Measurements from ENCODE around the gene RNF157.
"Not testable (repeated sequence)": the region's sequence is repeated elsewhere in the genome, so short reads cannot be mapped to it uniquely, and the experiment has no call there.

RNF157 gene

DNA sequence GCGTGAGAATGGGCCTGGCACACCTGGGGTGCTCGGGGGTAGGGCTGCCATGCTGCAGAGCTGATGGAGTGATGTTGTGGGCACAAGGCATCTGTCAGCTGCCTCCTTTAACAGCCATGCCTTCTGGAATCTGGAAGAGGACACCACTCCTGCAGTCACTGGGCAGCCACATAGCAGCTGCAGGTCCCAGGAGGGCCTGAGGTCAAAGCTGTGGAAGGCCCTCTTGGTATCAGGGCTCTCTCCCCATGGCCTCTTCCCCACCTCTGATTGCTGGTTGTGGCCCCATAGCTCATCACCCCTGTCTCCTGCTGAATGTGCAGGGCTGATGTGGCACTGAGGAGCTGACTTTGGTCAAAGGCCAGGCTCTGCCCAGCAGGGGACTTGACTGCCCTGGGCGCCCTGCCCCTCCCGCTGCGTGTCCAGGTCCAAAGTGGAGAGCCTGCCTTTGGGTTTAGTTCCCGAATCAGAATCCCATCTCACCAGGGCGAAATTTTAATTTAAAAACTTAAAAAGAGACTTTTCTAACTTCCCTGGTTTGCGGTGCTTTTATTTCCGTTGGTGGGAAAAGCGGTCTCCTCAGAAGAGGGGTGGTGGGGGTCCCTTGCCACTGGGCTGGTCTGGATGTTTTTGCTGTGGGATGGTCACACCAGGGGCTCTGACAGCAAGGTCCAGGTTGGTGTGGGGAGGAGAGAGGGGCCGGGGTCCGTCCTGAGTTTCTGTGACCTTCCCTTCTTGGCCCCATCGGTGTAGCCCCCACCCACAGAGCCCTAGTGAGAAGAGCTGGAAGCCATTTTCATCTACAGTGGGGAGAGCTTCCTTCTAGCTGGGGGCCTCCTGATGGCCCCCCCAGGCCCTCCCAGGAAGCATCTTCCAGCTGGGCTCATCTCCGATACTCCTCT lies 30.7 kb upstream of the RNF157 start:
- DNase-seq (peak; percentile 51), ATAC-seq (no peak)

DNA sequence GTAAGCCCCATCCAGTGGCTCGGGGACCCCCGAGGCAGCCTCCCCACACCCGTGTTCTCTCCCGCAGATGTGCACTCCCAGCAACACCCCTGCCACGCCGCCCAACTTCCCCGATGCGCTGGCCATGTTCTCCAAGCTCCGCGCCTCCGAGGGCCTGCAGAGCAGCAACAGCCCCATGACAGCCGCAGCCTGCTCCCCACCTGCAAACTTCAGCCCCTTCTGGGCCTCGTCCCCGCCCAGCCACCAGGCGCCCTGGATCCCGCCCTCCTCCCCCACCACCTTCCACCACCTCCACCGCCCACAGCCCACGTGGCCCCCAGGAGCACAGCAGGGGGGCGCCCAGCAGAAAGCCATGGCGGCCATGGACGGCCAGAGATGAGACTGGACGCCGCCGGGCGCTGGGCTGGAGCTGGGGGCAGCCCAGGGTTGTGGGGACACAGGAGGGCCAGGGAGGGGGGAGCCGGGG lies 29.9 kb upstream of the RNF157 start:
- peak; percentile 78 for DNase-seq
- no peak for ATAC-seq

DNA sequence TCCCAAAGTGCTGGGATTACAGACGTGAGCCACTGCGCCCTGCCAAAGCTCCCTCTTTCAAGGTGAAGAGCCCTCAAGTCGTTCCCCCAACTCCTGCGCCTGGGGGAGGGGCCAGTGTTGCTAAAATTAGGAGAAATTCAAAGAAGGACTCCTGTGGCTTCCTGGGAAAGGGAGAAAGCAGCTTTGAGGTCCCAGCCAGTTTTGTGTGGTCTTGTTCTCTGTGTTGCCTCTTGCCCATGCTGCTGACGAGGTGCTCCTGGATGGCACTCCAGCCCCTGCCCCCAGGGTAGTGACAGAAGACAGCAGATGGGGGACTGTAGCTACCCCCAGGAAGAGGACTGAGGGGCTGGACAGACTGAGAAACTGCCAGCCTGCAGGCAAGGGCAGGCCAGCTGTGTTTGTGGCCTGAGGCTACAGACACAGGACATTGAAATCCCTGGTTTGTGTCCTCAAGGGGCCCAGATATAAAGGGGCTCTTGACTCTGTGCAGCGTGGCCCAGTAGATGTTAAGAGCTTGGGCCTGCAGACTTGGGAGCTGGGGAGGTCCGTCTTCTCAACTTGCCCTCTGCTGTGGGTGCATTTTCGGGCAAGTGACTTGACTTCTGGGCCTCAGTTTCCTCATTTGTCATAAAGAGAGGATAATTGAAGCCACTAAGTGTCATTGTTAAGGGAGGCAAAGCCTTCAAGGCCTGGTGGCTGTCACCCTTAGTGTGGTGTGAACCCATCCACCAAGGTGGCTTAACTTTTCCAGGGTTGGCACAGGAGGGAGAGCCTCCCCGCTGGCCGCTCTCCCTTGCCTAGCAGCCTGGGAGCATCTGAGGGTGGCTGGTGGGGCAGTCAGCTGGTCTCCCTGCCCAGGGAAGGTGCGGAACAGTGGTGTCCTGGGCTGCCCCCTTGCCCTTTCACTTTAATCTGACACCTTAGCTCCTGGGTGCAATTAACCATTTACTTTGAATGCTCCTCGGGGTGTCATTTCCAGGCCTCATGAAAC lies 29.0 kb upstream of the RNF157 start:
- peak; percentile 43 for DNase-seq
- ATAC-seq: no peak

DNA sequence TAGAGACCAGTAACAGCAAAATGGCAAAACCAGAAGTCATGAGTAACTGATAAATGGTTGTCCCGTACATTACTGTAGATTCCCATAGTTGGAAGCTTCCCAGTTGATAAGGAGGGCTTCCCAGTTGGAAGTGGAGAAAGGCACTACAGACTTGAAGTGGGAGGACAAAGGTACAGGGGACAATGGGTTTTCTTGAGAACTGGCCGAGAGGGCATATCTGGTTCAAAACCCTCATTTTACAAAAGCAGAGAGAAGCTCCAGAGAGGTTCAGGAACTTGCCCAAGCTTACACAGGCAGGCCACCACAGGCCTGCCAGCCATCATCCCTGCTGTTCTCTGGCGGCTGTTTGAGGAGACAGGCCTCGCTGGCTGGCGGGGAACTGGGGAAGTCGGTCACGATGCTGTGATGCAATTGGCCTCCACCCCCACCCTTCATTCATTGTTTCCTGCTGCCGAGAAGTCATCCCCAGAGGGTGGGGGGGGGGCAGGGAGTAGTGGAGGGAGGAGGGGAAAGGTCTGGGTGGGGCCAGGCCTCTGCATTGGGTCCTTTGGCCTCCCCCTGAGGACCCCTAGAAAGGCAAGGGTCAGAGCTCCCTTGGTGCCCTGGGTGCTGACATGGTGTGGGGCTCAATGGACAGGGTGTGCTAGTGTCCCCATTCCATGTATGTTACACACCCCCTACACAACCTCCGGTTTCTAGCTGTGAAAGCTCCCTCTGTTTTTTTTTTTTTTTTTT lies 27.9 kb upstream of the RNF157 start:
- peak; percentile 2 for ATAC-seq
- DNase-seq: peak; percentile 86

DNA sequence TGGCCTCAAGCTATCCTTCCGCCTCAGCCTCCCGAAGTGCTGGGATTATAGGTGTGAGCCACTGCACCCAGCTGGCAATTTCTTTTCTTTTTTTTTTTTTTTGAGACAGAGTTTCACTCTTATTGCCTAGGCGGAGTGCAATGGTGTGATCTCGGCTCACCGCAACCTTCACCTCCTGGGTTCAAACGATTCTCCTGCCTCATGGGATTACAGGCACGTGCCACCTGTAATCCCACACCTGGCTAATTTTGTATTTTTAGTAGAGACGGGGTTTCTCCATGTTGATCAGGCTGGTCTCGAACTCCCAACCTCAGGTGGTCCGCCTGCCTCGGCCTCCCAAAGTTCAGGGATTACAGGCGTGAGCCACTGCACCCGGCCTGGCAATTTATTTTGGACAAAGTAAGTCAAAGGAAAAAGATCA lies 27.3 kb upstream of the RNF157 start:
- DNase-seq: peak; percentile 38
- not testable (repeated sequence) for ATAC-seq

DNA sequence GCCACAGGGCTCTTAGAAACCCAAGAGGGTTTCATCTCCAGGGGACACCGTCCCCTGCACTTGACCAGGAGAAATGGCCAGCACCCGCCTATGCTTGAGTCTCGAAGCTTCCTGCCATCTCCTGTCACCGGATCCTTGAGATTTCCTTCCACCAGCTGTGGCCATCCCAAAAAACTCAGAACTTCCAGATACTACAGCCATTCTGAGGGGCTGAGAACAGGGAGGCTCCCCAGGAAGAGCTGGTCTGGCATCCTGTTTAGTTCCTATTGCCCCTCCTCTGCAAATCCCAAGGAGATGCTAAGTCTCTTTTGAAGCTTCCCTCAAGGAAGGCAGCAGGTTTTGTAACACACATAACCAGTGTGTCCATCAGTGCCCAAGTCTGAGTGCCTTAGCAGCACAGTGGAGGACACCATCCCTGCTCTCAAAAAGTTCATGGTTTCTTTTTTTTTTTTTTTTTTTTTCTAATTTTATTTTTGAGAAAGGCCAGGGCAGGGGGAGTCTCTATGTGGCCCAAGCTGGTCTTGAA lies 26.8 kb upstream of the RNF157 start:
- DNase-seq: peak; percentile 17
- ATAC-seq: no peak

DNA sequence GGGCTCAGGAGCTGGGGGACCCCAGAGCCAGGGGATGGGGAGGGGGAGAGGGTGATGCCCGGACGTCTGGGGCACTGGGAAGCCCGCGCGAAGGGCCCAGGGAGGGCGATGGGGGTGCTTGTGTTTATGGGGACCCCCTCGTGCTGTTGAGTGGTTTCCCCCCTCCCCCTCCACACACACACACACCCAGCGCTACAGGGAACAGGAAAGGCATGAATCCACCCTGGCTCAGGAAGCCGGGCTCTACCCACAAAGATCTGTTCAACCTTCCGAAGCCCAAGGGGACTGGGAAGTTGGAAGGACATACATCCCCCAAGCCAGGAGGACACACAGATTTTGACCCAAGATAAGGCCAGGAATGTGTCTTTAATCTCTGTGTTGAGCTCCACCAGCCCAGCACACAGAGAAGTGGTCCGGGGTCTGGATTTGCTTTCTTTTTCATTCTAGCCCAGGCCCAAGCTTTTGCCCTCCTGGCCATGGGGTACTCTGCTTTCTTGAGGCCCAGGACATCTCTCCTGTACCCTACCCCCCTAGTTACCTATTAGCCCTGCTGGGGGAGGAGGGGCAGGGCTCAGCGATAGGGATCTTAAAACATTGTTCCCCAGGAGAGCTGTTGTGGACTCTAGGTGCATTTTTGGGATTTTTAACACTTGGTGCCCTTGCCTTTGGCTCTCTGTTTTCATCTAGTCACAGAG lies 26.1 kb upstream of the RNF157 start:
- DNase-seq: peak; percentile 38

DNA sequence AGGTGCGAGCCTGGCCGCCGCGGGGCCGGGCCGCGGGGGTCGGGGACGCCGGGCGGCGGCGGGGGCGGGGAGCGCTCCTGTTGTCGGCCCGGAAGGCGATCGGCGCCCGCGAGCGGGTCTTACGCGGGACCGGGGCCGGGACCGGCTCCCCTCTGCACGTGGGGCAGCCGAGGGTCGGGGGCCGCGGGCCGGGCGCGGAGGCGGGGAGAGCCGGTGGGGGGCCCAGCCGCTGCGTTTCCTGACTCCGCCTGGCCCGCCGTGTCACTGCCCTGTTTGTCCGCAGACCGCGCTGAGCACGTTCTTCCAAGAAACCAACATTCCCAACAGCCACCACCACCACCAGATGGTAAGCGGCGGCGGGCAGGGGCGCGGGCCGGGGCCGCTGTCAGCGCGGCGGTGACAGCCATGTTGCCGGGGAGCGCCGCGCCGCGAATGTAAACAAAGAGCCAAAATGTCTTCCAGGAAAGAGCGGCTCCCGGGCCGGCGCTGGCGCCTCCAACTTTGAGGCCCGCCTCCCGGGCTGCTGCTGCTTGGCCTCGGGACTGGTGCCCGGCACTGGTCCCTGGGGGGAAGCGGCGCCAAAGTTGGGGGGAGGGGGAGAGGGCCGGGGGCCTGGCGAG lies 25.4 kb upstream of the RNF157 start:
- peak; percentile 67 for DNase-seq
- ATAC-seq: no peak

More for the DNA sequence above, 26.1 kb upstream of the RNF157 start:
- no peak for ATAC-seq

DNA sequence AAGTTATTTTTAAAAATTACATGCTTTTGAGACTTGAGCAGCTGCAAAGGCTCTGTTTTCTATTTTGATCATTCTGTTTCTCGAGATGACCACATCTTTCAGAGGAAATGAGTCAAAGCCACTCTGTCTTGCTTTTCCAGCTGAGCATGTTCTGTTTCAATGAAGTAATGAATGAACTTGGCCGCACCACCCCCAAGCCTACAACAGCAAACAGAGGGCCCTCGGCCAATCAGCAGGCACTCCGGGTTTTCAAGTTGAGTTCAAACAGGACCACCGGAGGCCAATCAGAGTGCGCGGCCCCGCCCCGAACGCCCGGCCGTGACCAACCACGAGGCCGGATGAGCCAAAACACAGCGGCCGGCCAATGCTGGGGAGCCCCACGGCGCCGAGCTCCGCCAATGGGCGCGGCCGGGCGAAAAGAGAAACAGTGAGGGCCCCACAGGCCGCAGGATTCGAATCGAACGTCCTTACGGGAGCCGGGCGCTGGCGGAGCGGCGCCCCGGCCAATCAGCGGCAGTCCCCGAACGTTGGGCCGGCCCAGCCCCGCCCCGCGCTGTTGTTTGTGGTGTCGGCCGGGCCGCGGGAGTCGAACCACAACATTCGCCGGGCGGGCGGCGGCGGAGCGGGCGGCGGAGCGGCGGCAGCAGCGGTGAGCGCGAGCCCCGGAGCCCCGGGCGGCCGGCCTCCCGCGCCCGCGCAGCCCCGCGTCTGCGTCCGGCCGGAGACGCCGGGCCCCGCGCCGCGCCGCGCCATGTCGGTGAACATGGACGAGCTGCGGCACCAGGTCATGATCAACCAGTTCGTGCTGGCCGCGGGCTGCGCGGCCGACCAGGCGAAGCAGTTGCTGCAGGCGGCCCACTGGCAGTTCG lies 24.7 kb upstream of the RNF157 start, which contains the start of gene UBALD2:
Gene UBALD2, plus strand, starts transcription at position 594 of the 869 bp plus-strand sequence. Its CDS starts 158 bp downstream, at position 752.
- ATAC-seq: peak; percentile 87
- peak; percentile 99 for DNase-seq

DNA sequence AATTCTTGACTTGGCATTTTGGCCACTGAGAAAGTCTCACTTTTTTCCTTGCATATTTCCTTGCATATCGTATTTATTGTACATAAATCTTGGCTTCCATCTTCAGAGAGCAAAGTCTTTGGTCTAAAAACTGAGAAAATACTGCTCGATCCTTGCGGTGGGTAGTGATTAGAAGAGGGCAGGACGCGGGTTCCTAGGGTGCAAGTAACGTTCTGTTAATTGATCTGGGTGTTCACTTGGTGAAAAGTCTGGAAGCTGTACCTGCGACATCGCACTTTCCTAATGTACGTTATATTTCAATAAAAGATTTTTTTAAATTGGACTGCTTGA lies 24.1 kb upstream of the RNF157 start:
- ATAC-seq: no peak
- no peak for DNase-seq

DNA sequence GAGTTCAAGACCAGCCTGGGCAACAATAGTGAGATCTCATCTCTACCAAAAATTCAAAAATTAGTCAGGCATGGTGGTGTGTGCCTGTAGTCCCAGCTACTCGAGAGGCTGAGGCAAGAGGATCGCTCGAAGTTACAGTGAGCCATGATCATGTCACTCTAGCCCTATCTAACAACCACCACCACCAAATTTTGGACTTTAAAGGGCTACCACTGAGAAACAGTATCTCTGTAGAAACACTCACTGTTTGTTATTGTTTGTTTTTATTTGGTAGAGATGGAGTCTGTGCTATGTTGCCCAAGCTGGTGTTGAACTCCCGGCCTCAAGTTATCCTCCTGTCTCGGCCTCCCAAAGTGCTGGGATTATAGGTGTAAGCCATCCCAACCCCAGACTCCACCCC lies 23.6 kb upstream of the RNF157 start:
- ATAC-seq: no peak
- DNase-seq: no peak

DNA sequence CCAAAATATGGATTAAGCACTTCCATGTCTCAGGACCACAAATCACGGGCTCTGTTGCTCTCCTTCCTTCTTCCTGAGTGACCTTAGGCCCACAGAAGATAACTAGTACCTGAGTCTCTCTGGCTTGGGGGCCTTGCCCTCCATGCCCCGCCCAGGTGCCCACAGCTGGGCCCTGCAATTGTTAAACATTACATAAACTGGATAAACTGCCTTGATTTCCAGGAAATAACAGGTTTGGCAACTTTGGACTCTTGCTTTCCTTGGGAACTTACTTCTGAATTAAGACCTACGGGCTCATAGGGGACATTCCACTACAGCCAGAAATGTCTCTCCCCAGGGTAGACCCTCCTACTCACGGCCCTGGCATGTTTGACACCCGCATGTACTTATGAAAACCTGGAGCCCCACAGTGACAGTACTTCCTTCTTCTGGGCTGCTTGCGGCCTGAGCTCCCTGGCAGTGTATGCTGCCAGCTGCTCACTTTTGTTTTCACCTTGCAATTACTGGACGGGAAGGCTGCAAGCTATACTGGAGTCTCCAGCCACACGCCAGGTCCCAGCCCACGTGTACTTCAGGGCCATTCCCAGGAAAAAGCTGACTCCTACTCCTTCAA lies 22.5 kb upstream of the RNF157 start:
- ATAC-seq (no peak), DNase-seq (peak; percentile 54)

DNA sequence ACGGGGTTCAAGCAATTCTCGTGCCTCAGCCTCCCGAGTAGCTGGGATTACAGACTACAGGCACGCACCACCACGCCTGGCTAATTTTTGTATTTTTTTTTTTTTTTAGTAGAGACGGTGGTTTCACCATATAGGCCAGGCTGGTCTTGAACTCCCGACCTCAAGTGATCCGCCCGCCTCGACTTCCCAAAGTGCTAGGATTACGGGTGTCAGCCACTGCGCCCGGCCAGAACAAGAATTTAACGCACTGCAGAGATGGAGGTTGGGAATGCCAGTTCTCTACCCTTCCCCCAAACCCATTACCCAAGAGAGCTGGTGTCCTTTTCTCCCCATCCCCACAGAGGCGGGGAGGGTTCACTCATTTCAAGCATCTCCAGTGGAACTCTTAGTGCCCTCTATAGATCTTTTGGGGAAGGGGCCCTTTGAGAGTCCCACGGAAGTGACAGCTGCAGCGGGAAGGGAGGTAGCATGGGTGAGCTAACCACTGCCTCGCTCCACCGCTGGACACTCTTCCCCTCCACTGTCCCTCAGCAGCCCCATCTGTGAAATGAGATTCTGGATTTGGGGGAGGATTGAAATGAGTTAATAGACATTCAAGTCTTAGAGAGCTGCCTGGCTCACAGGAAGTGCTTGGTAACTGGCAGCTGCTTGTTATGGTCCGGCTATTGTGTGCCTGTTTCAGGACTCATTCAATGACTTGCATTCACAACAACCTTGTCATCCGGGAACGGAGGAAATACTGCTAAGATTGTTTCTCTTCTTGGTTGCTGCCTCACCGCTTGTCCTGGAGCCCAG lies 21.3 kb upstream of the RNF157 start:
- ATAC-seq (no peak), DNase-seq (no peak)

DNA sequence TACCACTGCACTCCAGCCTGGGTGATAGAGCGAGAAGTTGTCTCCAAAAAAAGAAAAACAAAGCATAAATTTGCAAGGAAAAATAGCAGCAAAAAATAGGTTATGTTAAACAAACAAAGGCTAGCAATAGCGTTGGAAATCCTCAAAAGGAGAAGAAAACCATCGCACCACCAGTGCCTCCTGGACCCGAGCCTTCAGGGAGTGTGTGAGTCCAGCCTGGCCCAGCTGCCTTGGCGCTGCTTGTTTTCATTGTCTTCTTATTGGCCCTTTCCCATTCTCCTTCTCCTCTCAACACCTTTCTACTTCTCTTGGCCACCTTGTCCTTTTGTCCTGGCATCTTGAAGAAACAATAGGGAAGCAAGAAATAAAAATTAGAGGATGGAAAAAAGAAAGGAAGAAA lies 20.4 kb upstream of the RNF157 start:
- DNase-seq: no peak
- no peak for ATAC-seq

DNA sequence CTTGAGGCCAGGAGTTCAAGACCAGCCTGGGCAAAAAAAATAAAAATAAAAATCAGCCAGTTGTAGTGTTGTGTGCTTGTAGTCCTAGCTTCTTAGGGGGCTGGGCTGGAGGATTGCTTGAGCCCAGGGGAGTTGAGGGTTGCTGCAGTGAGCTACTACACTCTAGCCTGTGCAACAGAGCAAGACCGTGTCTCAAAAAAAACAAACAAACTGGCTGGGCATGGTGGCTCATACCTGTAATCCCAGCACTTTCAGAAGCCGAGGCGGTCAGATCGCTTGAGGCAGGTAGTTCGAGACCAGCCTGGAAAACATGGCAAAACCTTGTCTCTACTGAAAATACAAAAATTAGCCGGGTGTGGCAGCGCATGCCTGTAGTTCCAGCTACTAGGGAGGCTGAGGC lies 19.9 kb upstream of the RNF157 start:
- DNase-seq (no peak), ATAC-seq (no peak)

DNA sequence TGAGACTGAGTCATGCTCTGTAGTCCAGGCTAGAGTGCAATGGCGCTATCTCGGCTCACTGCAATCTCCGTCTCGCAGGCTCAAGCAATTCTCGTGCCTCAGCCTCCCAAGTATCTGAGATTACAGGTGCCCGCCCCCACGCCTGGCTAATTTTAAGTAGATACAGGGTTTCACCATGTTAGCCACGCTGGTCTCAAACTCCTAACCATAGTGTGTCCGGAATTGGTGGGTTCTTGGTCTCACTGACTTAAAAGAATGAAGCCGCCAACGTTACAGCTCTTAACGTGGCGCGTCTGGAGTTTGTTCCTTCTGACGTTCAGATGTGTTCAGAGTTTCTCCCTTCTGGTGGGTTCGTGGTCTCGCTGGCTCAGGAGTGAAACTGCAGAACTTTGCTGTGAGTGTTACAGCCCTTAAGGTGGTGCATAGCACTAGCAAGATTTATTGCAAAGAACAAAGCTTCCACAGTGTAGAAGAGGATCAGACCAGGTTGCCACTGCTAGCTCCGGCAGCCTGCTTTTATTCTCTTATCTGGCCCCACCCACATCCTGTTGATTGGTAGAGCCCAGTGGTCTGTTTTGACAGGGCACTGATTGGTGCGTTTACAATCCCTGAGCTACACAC lies 16.2 kb upstream of the RNF157 start:
- DNase-seq (peak; percentile 59), ATAC-seq (peak; percentile 80)

DNA sequence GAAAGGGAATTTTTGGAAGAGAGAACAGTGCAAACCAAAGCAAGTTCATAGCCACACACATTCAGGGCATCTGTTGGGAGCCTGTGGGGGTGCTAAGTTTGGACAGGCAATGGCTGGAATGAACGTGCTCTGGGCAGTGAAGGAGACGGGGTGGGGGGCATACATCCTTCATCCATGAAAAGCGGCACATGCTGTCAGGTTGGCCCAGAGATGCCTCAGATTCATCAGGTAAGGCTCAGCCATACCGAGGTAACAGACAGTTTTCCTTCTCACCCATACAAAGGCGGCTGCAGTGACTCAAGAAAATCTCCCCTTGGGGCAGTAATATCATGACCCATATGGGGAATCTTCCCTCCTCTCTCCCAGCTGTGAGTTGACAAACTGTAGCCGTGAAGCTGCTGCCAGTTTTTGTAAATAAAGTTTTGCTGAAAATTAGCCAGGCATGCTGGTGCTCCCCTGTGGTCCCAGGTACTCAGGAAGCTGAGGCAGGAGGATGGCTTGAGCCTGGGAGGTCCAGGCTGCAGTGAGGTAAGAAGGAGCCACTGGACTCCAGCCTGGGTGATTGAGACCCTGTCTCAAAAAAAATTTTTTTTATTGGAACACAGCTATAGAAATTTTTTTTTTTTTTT lies 15.6 kb upstream of the RNF157 start:
- DNase-seq (no peak), ATAC-seq (no peak)
